ENCODE measurements around the gene WDR45. TPM values are rescaled to one million over a fixed set of nuclear protein-coding genes. Genes with fewer than 3 reads are reported as not detected.
"Not testable (repeated sequence)": the region's sequence is repeated elsewhere in the genome, so short reads cannot be mapped to it uniquely, and the experiment has no call there.

WDR45 gene
- total RNA-seq: 24.5 TPM

DNA sequence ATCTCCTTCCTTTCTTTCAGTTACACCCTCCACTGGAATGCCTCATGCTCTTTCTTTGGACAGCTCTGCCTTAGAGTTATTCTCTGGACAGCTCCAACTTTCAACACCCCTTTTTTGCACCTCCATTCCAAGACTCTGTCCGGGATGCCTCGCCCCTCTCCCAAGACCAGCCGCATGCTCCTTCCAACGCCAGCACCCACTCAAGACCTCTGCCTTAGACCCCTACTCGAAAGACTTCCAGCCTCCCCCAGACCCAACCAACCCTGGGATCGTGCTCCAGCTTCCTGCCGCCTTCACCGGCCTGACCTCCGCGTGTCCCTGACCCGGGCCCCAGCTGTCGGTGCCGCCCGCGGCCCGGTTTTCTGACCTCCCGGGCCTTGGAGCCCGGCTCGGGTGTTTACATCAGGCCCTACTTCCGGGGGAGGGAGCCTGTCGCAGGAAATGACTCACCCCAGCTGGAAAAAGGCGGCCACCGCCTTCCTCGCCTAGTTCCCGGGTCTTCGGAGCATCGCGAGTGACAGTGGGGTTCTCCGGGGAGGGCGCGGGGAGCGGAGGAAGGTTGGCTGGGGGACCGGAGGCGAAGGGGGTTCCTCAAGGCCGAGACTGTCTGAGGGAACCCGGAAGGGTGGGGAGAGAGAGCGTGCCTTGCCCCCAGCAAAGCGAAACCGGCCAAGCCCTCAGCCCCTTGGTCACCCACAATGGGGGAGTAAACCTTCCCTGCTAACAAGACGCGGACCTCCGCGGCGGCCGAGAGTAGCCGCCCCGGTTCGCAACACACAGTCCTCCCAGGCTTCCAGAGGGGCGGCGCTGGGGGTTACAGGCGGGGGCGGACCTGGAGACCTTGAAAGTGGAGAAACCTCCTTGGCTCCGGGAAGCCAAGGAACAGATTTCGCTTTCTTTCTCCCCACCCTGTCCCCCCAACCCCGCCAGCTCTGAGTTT is at the start of gene WDR45:
Gene WDR45 (minus strand): TSS at position 399 of the 940 bp plus-strand sequence. CDS start 1,792 bp downstream, outside the sequence.
- DNase-seq (ENCODE audit: low spot score in 2 of 2): peak; percentile 69 to 81
- no peak for FAIRE-seq

DNA sequence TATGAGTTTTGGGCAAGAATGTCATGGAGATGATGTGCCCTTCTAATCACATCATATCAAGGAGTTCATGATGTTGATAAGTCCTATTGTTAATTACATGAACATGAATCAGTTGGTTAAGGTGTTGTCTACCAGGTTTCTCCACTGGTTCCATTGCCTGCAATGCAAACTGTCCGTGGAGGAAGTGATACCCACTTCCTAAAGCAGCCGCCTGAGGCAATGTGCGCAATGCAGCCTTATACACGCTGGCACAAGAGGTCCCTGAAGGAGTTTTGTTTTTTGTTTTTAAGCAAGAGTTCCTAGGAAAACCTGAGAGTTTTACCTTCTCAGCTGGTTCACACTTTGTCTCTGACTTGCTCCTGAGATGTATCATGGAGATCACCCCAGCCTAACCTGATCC is 49.7 kb upstream of the WDR45 start:
- FAIRE-seq: no peak

DNA sequence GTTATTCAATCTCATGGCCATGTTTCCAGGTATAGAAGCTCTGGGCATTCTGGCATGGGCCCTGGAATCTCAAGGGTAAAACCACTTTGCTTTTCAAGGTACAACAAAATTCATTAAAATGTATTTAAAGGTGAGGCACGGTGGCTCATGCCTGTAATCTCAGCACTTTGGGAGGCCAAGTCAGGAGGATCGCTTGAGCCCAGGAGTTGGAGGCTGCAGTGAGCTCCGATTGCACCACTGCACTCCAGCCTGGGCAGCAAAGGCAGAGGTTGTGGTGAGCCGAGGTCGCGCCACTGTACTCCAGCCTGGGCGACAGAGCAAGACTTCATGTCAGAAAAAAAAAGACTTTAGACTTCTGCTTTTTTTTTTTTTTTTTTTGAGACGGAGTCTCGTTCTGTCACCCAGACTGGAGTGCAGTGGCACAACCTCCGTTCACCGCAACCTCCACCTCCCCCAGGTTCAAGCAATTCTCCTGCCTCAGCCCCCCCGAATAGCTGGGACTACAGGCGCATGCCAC is 48.1 kb upstream of the WDR45 start:
- DNase-seq (ENCODE audit: low spot score in 2 of 2); FAIRE-seq: not testable (repeated sequence)

More for the DNA sequence above, 49.7 kb upstream of the WDR45 start:
- no peak for DNase-seq (ENCODE audit: low spot score in 2 of 2)

DNA sequence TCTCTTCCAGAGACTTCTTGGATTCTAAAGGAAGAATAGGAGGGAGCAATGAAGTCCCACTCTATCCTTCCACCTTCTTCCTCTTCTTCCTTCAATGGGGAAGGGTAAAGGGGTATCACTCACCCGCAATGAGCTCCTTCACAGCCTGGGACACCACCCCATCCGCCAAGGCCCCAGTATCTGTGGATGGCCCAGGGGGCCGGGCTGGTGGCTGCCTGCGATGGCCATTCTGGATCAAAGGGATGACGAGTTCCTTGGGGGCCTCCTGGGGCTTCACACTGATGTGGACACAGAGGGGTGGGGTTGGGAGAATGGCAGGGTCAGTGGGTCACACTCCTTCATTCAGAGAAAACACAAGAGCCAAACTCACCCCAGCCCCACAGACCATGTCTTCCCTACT is 42.8 kb upstream of the WDR45 start:
- FAIRE-seq: no peak
- no peak for DNase-seq (ENCODE audit: low spot score in 2 of 2)

DNA sequence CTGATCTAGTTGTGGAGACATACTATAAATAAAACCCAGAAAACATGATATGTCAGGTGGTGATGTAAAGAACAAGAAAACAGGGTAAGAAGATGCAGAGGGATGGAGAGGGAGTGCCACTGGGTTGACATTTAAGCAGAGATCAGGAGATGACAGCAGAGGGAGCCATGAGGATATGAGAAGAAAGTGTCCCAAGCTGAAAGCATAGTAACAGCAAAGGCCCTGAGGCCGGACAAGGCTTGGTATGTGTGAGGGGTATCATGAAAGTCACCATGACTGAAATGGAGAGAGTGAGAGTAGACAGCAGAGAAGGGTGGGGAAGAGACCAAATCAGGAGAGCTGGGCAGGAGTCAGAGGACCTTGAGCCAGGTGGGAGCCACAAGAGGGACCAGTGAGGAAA is 40.4 kb upstream of the WDR45 start:
- FAIRE-seq (no peak), DNase-seq (ENCODE audit: low spot score in 2 of 2) (no peak)

DNA sequence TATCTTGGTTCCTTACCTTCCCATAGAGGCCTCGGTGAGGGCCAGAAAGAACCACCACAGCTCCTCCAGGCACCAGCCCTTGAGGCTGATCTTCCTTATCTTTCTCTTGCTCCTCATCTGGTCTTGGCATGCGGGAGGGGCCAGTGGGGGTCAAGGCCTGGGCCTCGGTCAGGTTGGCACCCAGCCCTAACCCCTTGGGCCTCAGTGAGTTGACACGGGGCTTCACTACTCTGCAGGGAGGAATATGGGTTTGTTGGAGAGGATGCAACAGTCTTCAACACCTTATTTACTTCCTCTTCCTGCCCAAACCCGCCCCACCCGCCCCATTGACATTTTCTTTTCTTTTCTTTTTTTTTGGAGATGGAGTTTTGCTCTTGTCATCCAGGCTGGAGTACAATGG is 37.9 kb upstream of the WDR45 start:
- DNase-seq (ENCODE audit: low spot score in 2 of 2) (no peak), FAIRE-seq (no peak)

DNA sequence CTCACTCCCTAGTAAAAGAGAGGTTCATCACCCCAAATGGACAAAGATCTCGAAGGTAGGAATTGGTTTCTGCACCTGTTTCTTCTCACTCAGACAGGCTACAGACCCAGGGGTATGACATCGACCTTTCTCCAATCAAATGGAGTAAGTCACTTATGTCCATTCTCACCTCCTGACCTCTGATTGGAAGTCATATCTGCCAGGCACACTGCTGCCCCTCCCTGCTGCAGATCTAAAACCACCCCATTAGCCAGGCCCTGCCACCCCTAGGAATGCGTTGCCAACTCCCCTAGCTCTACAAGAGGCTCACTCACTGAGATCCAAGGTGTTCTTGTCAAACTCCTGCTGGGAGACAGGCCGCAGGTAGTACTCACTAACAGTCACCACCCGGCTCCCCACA is 37.0 kb upstream of the WDR45 start:
- no peak for FAIRE-seq
- no peak for DNase-seq (ENCODE audit: low spot score in 2 of 2)

DNA sequence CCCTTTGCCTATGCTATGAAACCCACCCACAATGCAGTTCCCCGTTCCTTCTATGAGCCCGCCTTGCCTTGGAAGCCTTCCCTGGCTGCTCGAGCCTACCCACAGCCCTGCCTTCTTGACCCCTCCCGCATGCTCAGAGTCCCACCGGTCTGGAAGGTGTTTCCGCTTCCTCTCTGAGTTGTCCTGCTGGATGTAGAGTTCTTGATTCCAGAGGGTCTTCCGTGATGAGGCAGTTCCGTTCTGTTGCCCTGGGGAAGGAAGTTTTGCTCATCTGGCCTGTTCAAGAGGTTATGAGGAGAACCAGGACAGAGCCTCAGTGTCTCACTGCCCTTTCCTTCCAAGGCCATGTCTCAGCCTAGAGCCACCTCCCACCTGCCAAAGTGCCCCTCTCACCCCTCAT is 36.4 kb upstream of the WDR45 start:
- DNase-seq (ENCODE audit: low spot score in 2 of 2) (no peak), FAIRE-seq (no peak)

DNA sequence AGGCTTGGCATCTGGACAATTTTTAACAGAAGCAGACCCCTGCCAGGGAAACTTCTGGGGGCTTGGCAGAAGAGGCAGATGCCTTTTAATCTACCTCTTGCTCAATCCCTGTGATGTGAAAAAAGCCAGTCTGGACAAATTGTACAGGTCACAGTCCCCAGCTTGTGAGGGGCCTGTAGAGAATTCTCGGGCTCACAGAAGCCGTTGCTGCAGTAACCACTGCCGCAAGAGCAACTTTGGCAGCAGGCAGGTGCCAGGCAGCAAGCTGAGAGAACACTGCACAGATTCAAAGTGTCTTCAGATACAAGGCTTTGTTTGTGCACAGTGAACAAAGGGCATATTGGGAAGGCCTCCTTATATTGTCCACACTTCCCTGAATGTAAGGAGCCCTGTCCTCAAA is 32.1 kb upstream of the WDR45 start:
- DNase-seq (ENCODE audit: low spot score in 2 of 2) (peak in 1 of 2 donors; percentile 33), FAIRE-seq (no peak)

DNA sequence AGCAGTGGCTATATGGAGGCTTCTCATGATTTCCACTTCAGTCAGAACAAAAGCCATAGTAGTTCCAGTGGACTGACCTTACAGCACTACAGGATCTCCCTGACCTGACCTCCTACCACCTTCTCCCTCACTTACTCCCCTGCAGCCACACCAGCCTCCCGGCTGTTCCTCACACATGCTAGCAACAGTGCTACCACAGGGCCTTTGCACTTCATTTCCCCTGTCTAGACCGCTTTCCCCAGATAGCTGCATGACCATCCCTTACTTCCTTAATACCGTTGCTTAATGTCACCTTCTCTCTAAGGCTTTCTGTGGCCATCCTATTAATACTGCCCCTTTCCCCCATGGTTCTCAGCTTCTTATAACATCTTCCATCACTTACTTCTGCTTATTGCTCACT is 30.7 kb upstream of the WDR45 start:
- DNase-seq (ENCODE audit: low spot score in 2 of 2) (no peak), FAIRE-seq (no peak)

DNA sequence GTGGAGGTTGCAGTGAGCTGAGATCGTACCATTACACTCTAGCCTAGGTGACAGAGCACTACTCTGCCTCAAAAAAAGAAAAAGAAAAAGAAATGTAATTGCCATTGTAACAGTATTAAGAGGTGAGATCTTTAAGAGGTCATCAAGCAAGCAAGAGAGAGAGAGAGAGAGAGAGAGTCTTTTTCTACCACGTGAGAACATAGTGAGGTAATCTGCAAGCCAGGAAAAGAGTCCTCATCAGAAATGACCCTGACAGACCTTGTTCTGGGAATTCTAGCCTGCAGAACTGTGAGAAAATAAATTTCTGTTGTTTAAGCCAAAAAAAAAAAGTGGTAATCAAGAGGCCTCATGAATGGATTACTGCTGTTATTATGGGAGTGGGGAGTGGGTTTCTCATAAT is 29.0 kb upstream of the WDR45 start:
- no peak for DNase-seq (ENCODE audit: low spot score in 2 of 2)
- FAIRE-seq: no peak

DNA sequence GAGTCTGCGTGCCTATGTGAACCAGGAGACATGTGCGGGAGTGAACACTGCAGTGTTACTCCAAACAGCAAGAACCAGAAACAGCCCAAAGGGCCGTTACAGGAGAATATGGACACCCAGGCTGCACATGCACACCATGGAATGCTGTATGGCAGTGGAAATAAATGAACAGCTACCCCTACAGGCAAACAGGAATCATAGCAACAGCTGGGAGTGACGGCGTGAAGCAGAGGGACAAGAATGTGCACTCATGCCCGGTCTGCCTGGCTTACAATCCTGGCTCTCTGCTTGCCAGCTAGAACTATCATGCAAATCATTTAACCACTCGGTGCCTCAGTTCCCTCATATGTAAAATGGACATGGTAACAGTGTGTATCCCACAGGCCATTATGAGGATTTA is 27.2 kb upstream of the WDR45 start:
- DNase-seq (ENCODE audit: low spot score in 2 of 2) (no peak), FAIRE-seq (no peak)

DNA sequence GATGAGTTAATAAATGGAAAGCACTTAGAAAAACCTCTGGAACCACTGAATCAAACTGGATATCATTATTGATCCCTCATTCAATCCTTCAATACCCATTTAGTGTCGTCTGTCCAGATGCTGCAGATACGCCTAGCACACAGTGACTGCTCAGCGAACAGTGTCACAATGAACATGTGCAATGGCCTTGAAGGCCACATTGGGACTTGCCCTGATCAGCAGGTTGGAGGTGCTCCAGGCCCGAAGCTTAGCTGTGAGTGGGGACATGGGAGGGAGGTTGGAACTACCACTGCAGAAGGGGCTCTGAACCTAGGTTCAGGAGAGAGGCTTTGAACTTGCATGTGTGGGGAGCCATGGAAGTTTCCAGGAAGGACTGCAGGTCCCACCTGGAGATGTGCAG is 26.6 kb upstream of the WDR45 start:
- no peak for DNase-seq (ENCODE audit: low spot score in 2 of 2)
- FAIRE-seq: no peak

DNA sequence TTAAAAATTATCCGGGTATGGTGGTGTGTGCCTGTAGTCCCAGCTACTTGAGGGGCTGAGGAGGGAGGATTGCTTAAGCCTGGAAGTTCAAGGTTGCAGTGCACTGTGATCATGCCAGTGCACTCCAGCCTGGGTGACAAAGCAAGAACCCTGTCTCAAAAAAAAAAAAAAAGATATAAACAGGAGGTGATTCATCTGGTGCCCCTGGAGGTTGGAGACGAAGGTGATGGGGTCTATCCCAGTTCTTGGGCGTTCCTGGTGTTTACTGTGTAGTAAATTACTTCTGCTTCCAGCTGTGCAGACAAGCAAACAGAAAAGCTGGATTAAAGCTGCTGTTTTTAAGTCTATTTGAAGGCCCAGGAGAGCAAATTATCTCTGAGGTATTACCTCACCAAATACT is 23.9 kb upstream of the WDR45 start:
- FAIRE-seq: no peak
- no peak for DNase-seq (ENCODE audit: low spot score in 2 of 2)

DNA sequence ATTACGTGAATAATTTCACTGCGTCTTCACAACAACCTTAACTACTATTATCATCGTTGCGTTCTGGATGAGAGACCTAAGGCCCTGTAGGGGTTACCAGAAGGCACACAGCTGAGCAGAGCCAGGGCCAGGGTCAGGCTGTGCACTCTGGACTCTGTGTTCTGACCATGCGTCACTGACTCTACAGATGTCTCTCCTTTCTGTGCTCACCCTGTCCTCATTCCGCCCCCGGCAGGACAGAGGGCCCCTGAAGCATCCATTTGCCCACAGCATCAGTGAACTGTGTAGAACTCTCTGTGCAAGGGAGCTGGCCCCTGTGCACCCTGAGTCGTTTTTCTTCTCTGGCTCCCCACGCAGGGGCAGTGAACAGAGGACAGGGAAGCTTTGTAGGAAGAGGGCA is 22.5 kb upstream of the WDR45 start:
- no peak for FAIRE-seq

DNA sequence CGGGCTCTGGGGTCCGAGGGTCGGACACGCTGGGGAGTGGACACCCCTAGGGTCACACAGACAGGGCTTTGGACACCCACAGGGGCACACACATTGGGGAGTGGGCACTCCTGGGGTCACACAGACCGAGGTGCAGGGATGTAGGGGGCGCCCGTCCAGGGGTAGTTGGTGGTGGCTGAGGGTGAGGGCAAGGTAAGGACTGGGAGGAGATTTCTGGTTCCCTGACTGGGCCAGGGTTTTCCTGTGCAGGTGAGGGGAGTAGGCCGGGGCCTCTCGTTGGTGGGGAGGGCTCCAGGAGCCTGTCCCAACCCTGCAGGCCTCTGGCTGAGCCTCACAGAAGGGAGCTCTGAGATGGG is 21.9 kb upstream of the WDR45 start:
- no peak for FAIRE-seq
- no peak for DNase-seq (ENCODE audit: low spot score in 2 of 2)

More for the DNA sequence above, 22.5 kb upstream of the WDR45 start:
- no peak for DNase-seq (ENCODE audit: low spot score in 2 of 2)

DNA sequence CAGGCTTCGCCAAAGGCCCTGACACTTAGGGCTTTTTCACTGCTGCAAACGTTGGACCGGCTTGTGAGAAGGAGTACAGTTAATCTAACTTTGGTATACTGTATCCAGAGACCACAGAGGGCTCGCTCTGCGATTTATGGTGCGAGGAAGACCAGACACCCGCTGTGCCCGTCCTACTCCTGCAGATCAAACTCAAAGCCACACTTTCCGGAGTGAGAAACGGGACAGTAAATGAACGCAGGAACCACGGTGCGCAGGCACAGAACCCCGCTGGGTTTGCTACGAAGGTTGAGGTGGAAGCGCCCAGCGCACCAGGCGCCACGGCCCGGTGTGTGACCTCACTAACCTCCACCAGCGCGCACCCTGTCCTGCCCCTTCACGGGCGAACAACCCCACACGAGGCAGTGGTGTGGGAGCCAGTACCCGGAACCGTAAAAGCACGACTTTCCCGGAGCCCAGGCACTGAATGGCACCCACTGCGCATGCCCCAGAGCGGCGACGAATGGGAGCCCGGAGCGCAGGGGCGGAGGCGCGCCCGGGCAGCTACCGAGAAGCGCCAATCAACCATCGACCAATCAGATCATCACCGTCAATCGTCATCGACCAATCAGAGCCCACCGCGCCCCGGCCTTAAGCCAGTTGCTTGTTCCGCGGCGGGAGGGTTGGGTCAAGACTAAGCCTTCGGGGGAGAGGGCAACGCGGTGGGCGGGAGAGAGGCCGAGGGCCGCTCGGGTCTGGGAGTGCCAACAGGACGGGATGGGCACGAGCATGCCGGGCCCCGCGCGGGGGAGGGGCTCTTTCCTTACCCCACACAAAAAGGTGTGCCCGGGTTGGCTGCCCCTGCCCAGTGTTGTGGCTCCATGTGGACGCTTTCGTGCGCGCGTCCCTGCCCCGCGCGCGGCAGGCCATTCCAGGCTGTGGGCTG is 21.3 kb upstream of the WDR45 start:
- DNase-seq (ENCODE audit: low spot score in 2 of 2): peak; percentile 92 to 96

DNA sequence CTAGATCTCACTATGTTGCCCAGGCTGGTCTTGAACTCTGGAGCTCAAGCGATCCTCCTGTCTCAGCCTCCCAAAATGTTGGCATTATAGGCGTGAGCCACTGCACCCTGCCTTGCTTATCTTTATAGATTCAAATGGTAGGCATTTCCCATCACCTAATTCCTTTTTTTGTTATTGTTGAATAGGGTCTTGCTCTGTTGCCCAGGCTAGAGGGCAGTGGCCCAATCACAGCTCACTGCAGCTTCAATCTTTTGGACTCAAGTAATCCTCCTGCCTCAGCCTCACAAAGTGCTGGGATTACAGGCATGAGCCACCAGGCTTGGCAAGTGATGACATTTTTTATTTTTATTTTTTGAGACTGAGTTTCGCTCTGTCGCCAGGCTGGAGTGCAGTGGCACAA is 16.7 kb upstream of the WDR45 start:
- DNase-seq (ENCODE audit: low spot score in 2 of 2): no peak
- FAIRE-seq: no peak

More for the DNA sequence above, 21.3 kb upstream of the WDR45 start:
- FAIRE-seq: no peak

DNA sequence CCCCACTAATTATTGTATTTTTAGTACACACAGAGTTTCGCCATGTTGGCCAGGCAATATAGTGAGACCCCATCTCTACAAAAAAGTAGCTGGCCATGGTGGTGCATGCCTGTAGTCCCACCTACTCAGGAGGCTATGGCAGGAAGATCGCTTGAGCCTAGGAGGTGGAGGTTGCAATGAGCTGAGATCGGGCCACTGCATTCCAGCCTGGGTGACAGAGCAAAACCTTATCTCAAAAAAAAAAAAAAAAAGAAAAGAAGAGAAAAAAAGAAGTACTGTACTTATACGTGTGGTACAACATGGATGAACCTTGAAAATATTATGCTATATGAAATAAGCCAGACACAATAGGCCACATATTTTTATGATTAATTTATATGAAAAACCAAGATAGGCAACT is 9.9 kb upstream of the WDR45 start:
- DNase-seq (ENCODE audit: low spot score in 2 of 2) (no peak), FAIRE-seq (no peak)

DNA sequence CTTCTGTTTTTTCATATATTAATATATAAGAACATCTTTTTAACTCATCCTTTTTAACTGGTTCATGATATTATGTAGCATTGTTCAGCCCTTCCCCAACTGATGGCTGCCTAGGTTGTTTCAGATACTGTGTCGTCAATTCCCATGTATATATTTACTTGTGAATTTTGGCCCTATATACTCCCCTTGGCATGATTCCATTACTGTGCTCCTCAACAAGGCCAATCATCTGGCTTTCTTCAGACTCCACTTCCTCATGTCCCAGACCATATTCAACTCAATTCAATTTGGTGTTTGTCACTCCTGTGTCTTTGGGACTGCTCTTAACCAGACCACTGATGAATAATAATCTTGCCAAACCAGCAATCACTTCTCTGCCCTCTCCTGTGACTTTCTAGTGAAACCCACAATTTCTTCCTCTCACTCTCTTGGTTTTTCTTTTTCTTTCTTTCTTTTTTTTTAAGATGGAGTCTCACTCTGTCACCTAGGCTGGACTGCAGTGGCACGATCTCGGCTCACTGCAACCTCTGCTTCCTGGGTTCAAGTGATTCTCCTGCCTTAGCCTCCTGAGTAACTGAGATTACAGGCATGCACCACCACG is 2.7 kb upstream of the WDR45 start:
- FAIRE-seq (no peak), DNase-seq (ENCODE audit: low spot score in 2 of 2) (no peak)

DNA sequence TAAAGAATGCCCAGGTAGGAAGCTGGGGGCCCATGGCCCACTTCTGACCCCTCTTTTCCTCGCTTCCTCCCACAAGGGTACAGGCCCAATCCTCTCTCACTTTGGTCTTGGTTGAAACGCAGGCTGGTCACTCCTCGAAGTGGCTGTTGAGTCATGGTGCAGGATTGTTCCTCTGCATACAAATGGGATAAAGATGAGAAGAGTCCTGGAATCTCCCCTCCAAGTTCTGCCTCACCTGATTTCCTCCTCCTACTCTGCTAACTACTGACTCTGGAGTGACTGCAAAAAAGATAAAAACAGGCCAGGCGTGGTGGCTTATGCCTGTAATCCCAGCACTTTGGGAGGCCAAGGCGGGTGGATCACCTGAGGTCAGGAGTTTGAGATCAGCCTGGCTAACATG is 1.7 kb downstream of the WDR45 start:
- FAIRE-seq: no peak

More for the DNA sequence above, 1.7 kb downstream of the WDR45 start:
- no peak for DNase-seq (ENCODE audit: low spot score in 2 of 2)

Data from frontal cortex (tissue), 4 donors.